Fibroblast of villous mesenchyme (primary cell): ENCODE results near the gene NOP58. TPM values are rescaled to one million over a fixed set of nuclear protein-coding genes. Genes with fewer than 3 reads are reported as not detected.
A peak's percentile ranks its signal among the peaks of the same experiment; 100 is the strongest.

Experiments used
- DNase-seq: peaks from one replicate; pipeline ENCODE4 v3.0.0-alpha.2; 2010; ENCODE audit warnings: low read depth
- H3K4me3 ChIP-seq: 2 replicates; pipeline ENCODE4 v1.5.1; 2011; ENCODE audit warnings: low read depth, mild to moderate bottlenecking, low read length
- small RNA-seq: library from RNA; depleted of rRNA; stranded (forward); fragments of <200 nt; gene quantifications from one replicate; pipeline ENCODE3, GENCODE V24; 2012
- total RNA-seq: library from RNA; depleted of rRNA; stranded (reverse); fragments of >200 nt; gene quantifications from 2 replicates; pipeline ENCODE4 v1.2.3, GENCODE V29; 2012
- TF ChIP-seq, protein P1 (sequence below): IDR thresholded peaks from 2 replicates; pipeline ENCODE4 v1.5.1; 2012; ENCODE audit warnings: low read depth, mild to moderate bottlenecking, low read length; ENCODE audit not compliant: insufficient read depth

NOP58 gene
- total RNA-seq, 1 donor, result 82.5 TPM

DNA sequence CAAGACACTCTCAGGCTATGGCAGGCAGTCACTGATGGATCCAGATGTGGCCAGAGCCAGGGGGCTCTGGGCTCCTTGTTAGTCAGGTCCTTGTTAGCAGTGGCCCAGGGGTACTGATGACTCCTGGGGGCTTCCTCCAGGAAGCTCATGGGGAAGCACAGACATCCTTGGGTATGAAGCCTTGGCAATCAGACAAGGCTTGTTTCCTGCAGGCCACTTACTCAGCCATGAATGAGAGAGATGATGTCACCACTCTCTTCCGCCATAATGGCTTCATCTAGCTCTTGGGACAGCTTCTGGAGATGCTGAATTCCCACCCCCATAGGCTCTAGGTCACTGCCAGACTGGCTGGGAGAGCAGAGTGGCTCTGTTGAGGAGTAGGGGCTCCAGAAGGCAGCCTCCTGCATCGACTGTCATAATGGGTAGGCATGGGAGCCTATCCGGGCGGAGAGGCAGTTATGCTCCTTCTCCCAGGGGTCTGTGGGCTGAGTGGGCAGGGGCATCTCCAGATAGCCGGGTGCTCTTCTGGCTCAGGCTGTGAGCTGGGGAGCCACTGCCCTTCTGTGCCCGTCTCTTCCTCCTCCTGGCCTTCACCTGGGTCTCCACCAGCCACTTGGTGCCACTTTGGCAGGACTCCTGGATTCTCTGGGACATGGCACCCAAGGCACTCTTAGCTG is 70.4 kb downstream of the NOP58 start:
- DNase-seq, result no peak
- TF ChIP-seq, protein P1, sequence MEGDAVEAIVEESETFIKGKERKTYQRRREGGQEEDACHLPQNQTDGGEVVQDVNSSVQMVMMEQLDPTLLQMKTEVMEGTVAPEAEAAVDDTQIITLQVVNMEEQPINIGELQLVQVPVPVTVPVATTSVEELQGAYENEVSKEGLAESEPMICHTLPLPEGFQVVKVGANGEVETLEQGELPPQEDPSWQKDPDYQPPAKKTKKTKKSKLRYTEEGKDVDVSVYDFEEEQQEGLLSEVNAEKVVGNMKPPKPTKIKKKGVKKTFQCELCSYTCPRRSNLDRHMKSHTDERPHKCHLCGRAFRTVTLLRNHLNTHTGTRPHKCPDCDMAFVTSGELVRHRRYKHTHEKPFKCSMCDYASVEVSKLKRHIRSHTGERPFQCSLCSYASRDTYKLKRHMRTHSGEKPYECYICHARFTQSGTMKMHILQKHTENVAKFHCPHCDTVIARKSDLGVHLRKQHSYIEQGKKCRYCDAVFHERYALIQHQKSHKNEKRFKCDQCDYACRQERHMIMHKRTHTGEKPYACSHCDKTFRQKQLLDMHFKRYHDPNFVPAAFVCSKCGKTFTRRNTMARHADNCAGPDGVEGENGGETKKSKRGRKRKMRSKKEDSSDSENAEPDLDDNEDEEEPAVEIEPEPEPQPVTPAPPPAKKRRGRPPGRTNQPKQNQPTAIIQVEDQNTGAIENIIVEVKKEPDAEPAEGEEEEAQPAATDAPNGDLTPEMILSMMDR, result no peak
- H3K4me3 ChIP-seq, result no peak overlapping the region

DNA sequence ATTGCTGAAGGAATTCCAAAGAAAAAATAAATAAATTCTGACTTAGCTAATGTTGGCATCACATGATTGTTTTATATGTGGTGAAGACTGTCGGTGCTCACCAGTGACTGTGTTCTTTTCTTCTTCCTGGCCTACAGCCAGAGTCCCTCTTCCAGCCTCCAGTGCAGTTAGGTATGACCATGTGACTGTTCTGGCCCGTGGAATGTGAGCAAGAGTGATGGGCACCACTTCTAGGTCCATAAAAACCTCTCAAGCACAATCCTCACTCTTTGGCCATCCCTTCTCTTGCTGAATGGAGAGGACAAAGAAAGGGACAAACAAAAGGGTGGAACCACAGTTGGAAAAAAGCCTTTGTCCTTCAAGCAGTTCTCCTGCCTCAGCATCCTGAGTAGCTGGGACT is 71.6 kb downstream of the NOP58 start:
- TF ChIP-seq, protein P1, result no peak
- DNase-seq, result no peak
- H3K4me3 ChIP-seq, result no peak overlapping the region

DNA sequence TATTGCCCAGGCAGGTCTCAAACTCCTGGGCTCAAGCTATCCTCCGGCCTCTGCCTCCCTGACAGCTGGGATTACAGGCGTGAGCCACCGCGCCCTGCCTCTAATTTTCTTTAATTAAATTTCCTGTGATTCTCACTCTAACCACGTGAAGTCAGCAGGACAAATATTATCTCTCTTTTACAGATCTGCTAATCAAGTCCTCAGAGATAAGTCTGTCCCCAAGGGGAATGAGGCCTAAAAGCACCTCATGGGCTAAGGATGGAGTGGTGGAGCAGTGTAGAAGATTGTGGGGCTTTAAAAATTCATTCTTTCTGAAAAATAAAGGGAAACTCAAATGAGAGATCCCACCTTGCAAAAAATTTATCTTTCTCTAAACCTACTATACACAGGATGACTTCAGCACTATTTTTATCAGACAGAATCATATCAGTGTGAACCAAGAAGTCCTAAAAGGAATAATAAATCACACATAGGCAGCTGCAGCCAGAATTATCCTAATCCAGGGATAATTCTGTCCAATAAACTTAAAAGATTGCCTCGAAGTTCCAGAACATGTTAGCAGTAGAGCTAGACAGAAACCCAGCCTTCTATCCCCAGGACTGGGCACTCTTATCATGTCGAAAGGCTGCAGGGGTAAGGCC is 72.3 kb downstream of the NOP58 start:
- TF ChIP-seq, protein P1, result no peak
- DNase-seq, result peak; percentile 61

DNA sequence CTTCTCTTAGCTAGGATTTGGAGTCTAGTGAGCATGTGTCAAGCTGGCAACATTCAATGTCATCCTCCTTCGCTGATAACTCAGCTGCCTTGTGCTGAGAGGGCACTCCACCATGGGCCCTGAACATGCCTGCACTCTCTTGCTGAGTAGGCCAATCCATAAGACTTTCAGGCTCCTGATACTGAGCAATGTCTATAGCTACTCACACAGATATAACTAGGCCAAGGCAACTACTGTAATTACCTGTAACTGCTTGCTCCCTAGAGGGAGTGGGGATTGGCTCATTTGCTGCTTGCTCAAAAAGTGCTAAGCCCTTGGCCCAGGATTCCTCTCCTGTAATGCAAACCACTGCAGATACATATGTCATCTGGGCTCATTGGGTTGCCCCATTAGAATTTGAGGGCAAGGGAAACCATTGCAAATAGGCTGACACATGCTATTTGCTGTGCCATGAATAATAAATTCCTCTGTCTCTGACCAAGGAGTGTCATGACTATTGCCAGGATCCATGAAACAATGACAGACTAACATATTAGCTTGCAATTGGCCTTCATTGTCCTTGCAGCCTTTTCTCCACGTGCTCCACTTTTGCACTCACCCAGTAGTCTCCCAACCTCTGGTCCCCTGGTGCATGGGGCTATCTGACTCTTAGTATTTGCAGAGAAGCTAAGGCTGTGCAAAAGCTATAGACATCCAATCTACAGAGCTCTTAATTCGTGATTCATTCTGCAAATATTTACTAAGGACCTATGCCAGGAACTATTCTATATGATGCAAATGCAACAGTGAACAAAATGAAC is 73.7 kb downstream of the NOP58 start:
- H3K4me3 ChIP-seq, result no peak overlapping the region
- peak; percentile 33 for DNase-seq
- TF ChIP-seq, protein P1, result no peak

More for the DNA sequence above, 72.3 kb downstream of the NOP58 start:
- H3K4me3 ChIP-seq, result no peak overlapping the region

DNA sequence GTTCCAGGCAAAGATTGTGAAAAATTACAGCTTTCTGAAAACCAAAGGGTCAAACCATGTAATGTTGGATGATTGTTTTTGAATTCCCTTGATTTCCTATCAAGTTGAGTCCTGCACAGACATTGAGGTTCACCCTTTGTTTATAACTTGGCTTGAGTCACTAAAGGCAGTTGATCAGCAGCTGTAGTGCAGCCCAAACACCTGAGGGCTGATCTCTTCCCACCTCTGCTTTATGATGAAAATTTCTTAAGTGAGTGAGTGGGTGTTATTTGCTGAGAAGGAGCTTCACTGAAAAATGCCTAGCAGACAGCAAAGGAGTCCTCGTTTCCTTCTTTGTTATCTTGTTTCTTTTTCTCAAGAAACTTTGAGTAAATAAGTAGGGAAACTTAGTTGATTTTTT is 78.6 kb downstream of the NOP58 start:
- TF ChIP-seq, protein P1, result no peak
- H3K4me3 ChIP-seq, result no peak overlapping the region
- no peak for DNase-seq

DNA sequence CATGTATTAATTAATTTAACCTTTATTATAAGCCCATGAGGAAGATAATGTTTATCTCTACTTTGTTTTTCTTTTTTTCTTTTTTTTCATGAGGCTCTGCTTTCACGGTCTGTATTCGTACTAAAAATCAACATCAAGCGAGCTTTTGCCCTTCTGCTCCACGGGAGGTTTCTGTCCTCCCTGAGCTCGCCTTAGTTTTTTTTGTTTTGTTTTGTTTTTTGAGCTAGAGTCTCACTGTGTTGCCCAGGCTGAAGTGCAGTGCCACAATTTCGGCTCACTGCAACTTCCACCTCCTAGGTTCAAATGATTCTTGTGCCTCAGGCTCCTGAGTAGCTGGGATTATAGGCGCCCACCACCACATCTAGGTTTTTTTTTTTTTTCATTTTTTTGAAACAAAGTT is 80.6 kb downstream of the NOP58 start:
- DNase-seq, result no peak
- no peak overlapping the region for H3K4me3 ChIP-seq
- TF ChIP-seq, protein P1, result no peak

Small RNAs within 50 kb of the gene (small RNA-seq; reads per million reads assigned to genes)
- gene AC079354.2, result not detected
- gene RF00575, result not detected
- gene RN7SL753P, result not detected
- 22.7 reads per million, percentile 94 among the genes with 10 or more reads in this experiment for gene SNORD11
- 3.0 reads per million, percentile 68 among the genes with 10 or more reads in this experiment for gene SNORD11B
- gene SNORD70, result 127 reads per million, percentile 97 among the genes with 10 or more reads in this experiment

Other genes with a start within 250 kb of the NOP58 start
- 14.7 and 43.8 TPM in 2 replicates for gene FZD7, start 231.9 kb upstream of the NOP58 start, total RNA-seq
- gene KIAA2012, start 192.5 kb upstream of the NOP58 start, total RNA-seq, result under 0.01 TPM in 2 replicates
- gene SUMO1, start 27.2 kb upstream of the NOP58 start, total RNA-seq, result 109 and 167 TPM in 2 replicates
- 38.7 and 47.9 TPM in 2 replicates for gene BMPR2, start 110.6 kb downstream of the NOP58 start, total RNA-seq